CD8-positive, alpha-beta memory T cell (primary cell): ENCODE measurements around the gene ARF5. TPM values are rescaled to one million over a fixed set of nuclear protein-coding genes. Genes with fewer than 3 reads are reported as not detected.

Experiments used
- CTCF ChIA-PET: fragments of 350-600 bp; sonication (Branson Sonifier 250); formaldehyde crosslinking; loops from one replicate; lab custom pipeline; 2021; ENCODE audit warnings: antibody characterized with exemption; lab: Charles Lee
- POLR2A ChIA-PET: fragments of 350-600 bp; sonication (Branson Sonifier 250); formaldehyde crosslinking; loops from one replicate; lab custom pipeline; 2021; ENCODE audit warnings: antibody characterized with exemption; lab: Charles Lee
- DNase-seq, 5 donors: peaks; one replicate each; pipeline versions ENCODE4 v3.0.0 to v3.0.0-alpha.2; 2020 to 2022; ENCODE audit warnings: mixed read lengths in 1 of 5
- H3K27ac ChIP-seq: one replicate; pipeline ENCODE4 v1.7.0; 2013; ENCODE audit warnings: low read depth, mild to moderate bottlenecking, low read length, moderate library complexity
- H3K27me3 ChIP-seq: 2 replicates; pipeline ENCODE4 v1.7.0; 2013; ENCODE audit warnings: low read length, mild to moderate bottlenecking; ENCODE audit not compliant: insufficient read depth, poor library complexity, severe bottlenecking
- H3K36me3 ChIP-seq: 2 replicates; pipeline ENCODE4 v1.7.0; 2013; ENCODE audit warnings: mild to moderate bottlenecking, low read length, moderate library complexity; ENCODE audit not compliant: insufficient read depth
- H3K4me1 ChIP-seq: 2 replicates; pipeline ENCODE4 v1.7.0; 2013; ENCODE audit warnings: mild to moderate bottlenecking, low read length, moderate library complexity; ENCODE audit not compliant: insufficient read depth
- H3K4me3 ChIP-seq: 2 replicates; pipeline ENCODE4 v1.7.0; 2013; ENCODE audit warnings: mild to moderate bottlenecking, low read length
- H3K9me3 ChIP-seq: 2 replicates; pipeline ENCODE4 v1.7.0; 2013; ENCODE audit warnings: mild to moderate bottlenecking, low read length
- H3K27ac Mint-ChIP-seq, 8 donors: one replicate each; pipeline ENCODE4 v1.8.0; 2020 to 2021; ENCODE audit warnings: mixed read lengths in 8 of 8, mild to moderate bottlenecking in 6 of 8, inconsistent platforms in 3 of 8, moderate library complexity in 3 of 8
- H3K27me3 Mint-ChIP-seq, 2 donors: one replicate each; pipeline ENCODE4 v1.8.0; 2020 to 2021; ENCODE audit warnings: mixed read lengths in 2 of 2, mild to moderate bottlenecking in 1 of 2, moderate library complexity in 1 of 2
- H3K36me3 Mint-ChIP-seq, 3 donors: one replicate each; pipeline ENCODE4 v1.8.0; 2020 to 2021; ENCODE audit warnings: mixed read lengths in 3 of 3, inconsistent platforms in 1 of 3, mild to moderate bottlenecking in 1 of 3
- H3K4me1 Mint-ChIP-seq, 3 donors: one replicate each; pipeline ENCODE4 v1.8.0; 2020 to 2021; ENCODE audit warnings: mixed read lengths in 3 of 3, inconsistent platforms in 1 of 3, mild to moderate bottlenecking in 1 of 3
- H3K4me3 Mint-ChIP-seq, 7 donors: one replicate each; pipeline ENCODE4 v1.8.0; 2020 to 2021; ENCODE audit warnings: mixed read lengths in 7 of 7, mild to moderate bottlenecking in 6 of 7, moderate library complexity in 4 of 7, inconsistent platforms in 2 of 7
- H3K9me3 Mint-ChIP-seq, 5 donors: one replicate each; pipeline ENCODE4 v1.8.0; 2020 to 2022; ENCODE audit warnings: mixed read lengths in 5 of 5, mild to moderate bottlenecking in 3 of 5, moderate library complexity in 2 of 5, inconsistent platforms in 1 of 5
- polyA plus RNA-seq: library from polyadenylated mRNA; unstranded; fragments of 300-500 nt; fragmentation: Illumina TruSeq; gene quantifications from one replicate; pipeline ENCODE4 v1.2.3, GENCODE V29; 2021
- total RNA-seq, 2 experiments: library from RNA; stranded (reverse); gene quantifications; one replicate each; pipeline ENCODE4 v1.2.3, GENCODE V29; 2021

ARF5 gene
- total and polyA plus RNA-seq, 3 experiments from 2014 or later: 125 to 180 (median 134) TPM

DNA sequence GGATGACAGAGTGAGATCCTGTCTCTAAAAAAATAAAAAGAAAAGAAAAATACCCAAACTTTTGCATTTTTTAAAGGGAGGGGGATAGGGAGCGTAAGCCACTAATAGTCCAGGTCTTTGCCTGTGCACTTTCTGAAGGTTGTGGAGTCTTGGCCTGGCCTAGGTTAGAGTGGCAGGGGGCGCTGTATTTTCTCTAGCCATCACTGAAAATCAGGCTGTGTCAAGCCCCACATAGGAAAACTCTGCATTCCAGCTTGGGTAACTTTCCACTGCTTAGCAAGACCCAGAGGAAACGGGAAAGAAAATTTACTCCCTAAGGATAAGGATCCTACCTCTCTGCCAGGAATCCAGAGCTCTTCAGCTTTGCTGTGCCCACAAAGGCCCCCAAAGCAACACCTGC, 40.2 kb downstream of the ARF5 start:
- no peaks in the 10 kb centered on the region for H3K4me1 ChIP-seq
- Mint-ChIP-seq H3K4me1 (peaks cover 0 to 3% (median 0%) of the 10 kb centered on the region in 3 donors), H3K27ac (no peak overlapping the region), H3K27me3 (peaks cover 6 to 40% of the 10 kb centered on the region in 2 donors), H3K9me3 (no peaks in the 10 kb centered on the region), H3K4me3 (no peak overlapping the region), H3K36me3 (no peaks in the 10 kb centered on the region)
- no peak overlapping the region for H3K4me3 ChIP-seq
- no peak overlapping the region for H3K27ac ChIP-seq
- POLR2A ChIA-PET: interaction anchor here (0.5 kb wide), 1 partner anchor 62 kb away, joined by 4 read pairs; no protein-coding TSS in a partner anchor
- no peaks in the 10 kb centered on the region for H3K27me3 ChIP-seq
- DNase-seq: no peak
- CTCF ChIA-PET: interaction anchor here (0.6 to 1.3 kb wide), 2 partner anchors 22 to 43 kb away, joined by 3 to 5 read pairs; partner anchors contain the start of gene GCC1
- H3K36me3 ChIP-seq: no peaks in the 10 kb centered on the region
- no peaks in the 10 kb centered on the region for H3K9me3 ChIP-seq

DNA sequence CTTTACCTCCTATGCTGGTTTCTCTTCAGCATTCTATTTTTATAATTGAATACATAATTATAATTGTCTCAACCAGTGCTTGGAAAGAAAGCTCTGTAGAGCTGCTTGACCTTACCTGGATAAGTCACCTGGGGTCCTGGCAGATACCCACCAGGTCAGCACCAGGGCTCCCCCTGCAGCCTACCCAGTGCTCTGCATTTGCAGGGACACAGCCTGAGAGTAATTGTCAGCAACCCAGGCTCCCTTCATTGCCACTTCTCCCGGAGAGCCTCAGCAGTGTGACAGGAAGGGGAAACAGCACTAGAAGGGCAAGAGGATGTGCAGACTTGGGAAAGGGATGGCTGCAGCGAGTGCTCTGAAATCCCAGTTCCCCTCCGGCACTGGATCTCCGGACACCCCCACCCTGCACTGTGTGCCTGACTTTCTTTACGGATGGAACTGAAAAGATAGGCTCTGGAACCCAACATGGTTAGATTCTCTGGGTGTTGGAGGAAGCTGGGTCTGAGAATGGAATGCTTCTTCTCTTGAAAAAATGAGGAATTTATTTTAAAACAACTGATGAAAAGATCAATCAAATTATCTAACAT, 41.1 kb downstream of the ARF5 start:
- Mint-ChIP-seq H3K27me3 (peaks cover 4 to 41% of the 10 kb centered on the region in 2 donors), H3K9me3 (no peaks in the 10 kb centered on the region), H3K4me1 (peaks cover 0 to 3% (median 0%) of the 10 kb centered on the region in 3 donors), H3K4me3 (no peak overlapping the region), H3K27ac (peak overlapping the region in 1 of 8 donors; percentile 44), H3K36me3 (peaks cover 0 to 9% (median 0%) of the 10 kb centered on the region in 3 donors)
- H3K4me1 ChIP-seq: no peaks in the 10 kb centered on the region
- no peaks in the 10 kb centered on the region for H3K27me3 ChIP-seq
- peak in 2 of 5 donors; percentile 20 to 51 for DNase-seq
- no peak overlapping the region for H3K27ac ChIP-seq
- no peak overlapping the region for H3K4me3 ChIP-seq
- no peaks in the 10 kb centered on the region for H3K36me3 ChIP-seq
- H3K9me3 ChIP-seq: no peaks in the 10 kb centered on the region
- CTCF ChIA-PET: interaction anchor here (0.6 to 1.3 kb wide), 2 partner anchors 23 to 44 kb away, joined by 3 to 5 read pairs; partner anchors contain the start of gene GCC1
- POLR2A ChIA-PET: no interaction called here

DNA sequence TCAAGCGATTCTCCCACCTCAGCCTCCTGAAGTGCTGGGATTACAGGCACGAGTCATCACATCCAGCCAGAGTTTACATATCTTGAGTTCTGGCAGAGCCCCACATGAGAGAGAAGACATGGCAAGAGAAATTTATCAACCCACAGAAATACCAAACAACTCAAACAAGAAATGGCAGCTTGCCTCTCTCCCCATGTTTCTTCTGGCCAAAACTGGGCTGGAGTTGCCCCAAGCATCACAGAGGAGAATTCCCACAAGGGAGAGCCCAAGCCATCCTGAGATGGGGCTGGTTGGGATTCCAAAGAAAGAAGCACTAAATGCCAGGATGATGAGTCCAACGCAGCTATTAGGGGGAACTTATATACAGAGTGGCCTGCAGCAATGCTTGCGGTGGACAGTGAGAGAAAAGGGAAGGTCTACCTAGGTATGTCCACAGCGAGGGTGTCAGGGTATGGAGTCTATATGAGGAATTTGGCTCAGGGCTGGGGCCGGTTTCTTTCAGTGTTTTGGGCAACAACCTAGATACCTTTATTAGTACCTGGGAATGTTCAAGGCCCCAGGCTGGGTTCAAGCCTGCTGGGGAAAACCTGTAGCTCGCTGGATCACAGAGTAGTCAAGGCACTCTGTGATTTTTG, 44.2 kb downstream of the ARF5 start:
- no peak overlapping the region for H3K4me3 Mint-ChIP-seq
- DNase-seq: no peak
- H3K4me3 ChIP-seq: no peak overlapping the region
- peaks cover 0 to 11% (median 1%) of the 10 kb centered on the region in 3 donors for H3K36me3 Mint-ChIP-seq
- H3K27me3 Mint-ChIP-seq: peaks cover 12 to 45% of the 10 kb centered on the region in 2 donors
- H3K9me3 ChIP-seq: no peaks in the 10 kb centered on the region
- ChIA-PET POLR2A (no interaction called here), CTCF (no interaction called here)
- H3K4me1 Mint-ChIP-seq: peaks cover 0 to 3% (median 0%) of the 10 kb centered on the region in 3 donors
- H3K27ac ChIP-seq: no peak overlapping the region
- no peaks in the 10 kb centered on the region for H3K27me3 ChIP-seq
- no peaks in the 10 kb centered on the region for H3K4me1 ChIP-seq
- H3K27ac Mint-ChIP-seq: no peak overlapping the region
- no peaks in the 10 kb centered on the region for H3K36me3 ChIP-seq
- no peaks in the 10 kb centered on the region for H3K9me3 Mint-ChIP-seq

DNA sequence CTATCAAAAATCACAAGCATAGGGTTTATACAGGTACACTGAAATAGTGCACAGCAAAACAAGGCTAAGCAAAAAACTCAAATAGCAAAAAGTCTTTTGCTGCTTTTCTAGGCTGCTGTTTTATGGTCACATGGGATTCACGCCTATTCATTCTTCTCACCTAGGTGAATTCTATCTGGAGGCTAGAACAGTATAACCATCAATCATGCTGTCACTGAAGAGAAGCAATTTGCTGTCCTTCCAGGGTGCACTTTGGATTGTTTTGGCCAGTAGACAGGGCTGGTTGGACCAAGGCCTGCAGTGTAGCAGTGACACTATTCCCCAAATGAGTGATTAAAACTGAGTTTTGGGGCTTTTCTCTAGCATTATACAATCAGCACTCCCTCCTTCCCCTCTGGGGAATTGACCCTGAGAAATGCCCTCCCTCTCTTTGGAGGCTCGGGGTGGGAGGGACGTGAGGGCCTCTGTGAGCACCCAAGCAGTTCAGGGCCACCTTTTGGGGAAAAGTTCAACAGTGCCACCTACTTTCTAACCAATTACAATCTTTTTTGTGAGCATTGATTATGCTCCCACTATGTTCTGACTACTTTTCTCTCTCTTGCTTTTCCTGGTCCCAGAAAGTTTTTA, 47.6 kb downstream of the ARF5 start:
- Histone ChIP-seq H3K36me3 (no peaks in the 10 kb centered on the region), H3K4me3 (no peak overlapping the region), H3K27ac (no peak overlapping the region), H3K27me3 (no peaks in the 10 kb centered on the region), H3K4me1 (no peaks in the 10 kb centered on the region), H3K9me3 (no peaks in the 10 kb centered on the region)
- peaks cover 14 to 71% of the 10 kb centered on the region in 2 donors for H3K27me3 Mint-ChIP-seq
- ChIA-PET CTCF (interaction anchor here (0.7 kb wide), 1 partner anchor 168 kb away, joined by 3 read pairs; no protein-coding TSS in a partner anchor), POLR2A (no interaction called here)
- peaks cover 0 to 16% (median 1%) of the 10 kb centered on the region in 3 donors for H3K36me3 Mint-ChIP-seq
- H3K27ac Mint-ChIP-seq: no peak overlapping the region
- no peak for DNase-seq
- no peaks in the 10 kb centered on the region for H3K4me1 Mint-ChIP-seq
- H3K4me3 Mint-ChIP-seq: no peak overlapping the region
- H3K9me3 Mint-ChIP-seq: no peaks in the 10 kb centered on the region

DNA sequence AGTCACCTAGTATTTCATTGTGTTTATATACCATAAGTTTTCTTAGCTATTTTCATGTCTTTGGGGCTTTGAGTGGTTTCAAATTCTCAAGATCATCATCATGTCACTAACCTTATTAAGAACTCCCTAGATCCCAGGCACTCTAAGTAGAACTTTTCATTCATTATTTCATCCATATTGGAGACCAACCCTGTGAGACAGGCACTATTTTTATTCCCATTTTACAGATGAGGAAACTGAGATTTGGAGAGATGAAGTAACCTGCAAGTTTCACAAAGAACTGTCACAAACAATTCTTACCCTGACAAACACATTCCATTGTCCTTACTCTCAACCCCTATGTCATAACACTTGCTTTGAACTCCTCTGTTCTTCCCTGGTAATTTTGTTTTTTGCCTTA, 50.0 kb downstream of the ARF5 start:
- no peaks in the 10 kb centered on the region for H3K27me3 ChIP-seq
- no peak overlapping the region for H3K4me3 ChIP-seq
- H3K4me3 Mint-ChIP-seq: no peak overlapping the region
- no peaks in the 10 kb centered on the region for H3K4me1 ChIP-seq
- no peaks in the 10 kb centered on the region for H3K36me3 ChIP-seq
- no peaks in the 10 kb centered on the region for H3K9me3 ChIP-seq
- no peak overlapping the region for H3K27ac Mint-ChIP-seq
- H3K9me3 Mint-ChIP-seq: no peaks in the 10 kb centered on the region
- POLR2A ChIA-PET: no interaction called here
- H3K27me3 Mint-ChIP-seq: peaks cover 12 to 57% of the 10 kb centered on the region in 2 donors
- no peaks in the 10 kb centered on the region for H3K4me1 Mint-ChIP-seq
- peaks cover 0 to 16% (median 1%) of the 10 kb centered on the region in 3 donors for H3K36me3 Mint-ChIP-seq
- no peak for DNase-seq
- no peak overlapping the region for H3K27ac ChIP-seq
- CTCF ChIA-PET: no interaction called here

Other genes with a start within 250 kb of the ARF5 start
- gene ZNF800, start 195.7 kb upstream of the ARF5 start, total RNA-seq: 10 to 100 TPM; 43.8 TPM
- gene ZNF800, start 195.7 kb upstream of the ARF5 start, polyA plus RNA-seq: 51.5 TPM
- gene GCC1, start 2.8 kb upstream of the ARF5 start, total RNA-seq: 10 to 100 TPM; 20.1 to 20.2 TPM
- gene GCC1, start 2.8 kb upstream of the ARF5 start, polyA plus RNA-seq: 21.0 TPM
- gene FSCN3, start 5.3 kb downstream of the ARF5 start, total RNA-seq: 1 to 10 TPM; 1.0 to 1.1 TPM
- gene FSCN3, start 5.3 kb downstream of the ARF5 start, polyA plus RNA-seq: 1.0 TPM
- not detected for gene PAX4, start 29.7 kb downstream of the ARF5 start, total RNA-seq
- not detected for gene PAX4, start 29.7 kb downstream of the ARF5 start, polyA plus RNA-seq
- 100 to 1,000 TPM; 198 to 203 TPM for gene SND1, start 63.8 kb downstream of the ARF5 start, total RNA-seq
- gene SND1, start 63.8 kb downstream of the ARF5 start, polyA plus RNA-seq: 121 TPM